Esophagus muscularis mucosa (tissue), 4 donors: ENCODE data around the gene ZNF594.

ENCODE experiments used
- EP300 ChIP-seq: sonication (generic); formaldehyde crosslinking; IDR thresholded peaks from one replicate; pipeline ENCODE4 v1.6.1; 2017; ENCODE audit warnings: antibody characterized with exemption
- POLR2A ChIP-seq: fragments of 450-650 bp; IDR thresholded peaks from one replicate; pipeline ENCODE4 v1.6.1; 2017; ENCODE audit warnings: antibody characterized with exemption, moderate library complexity, mild to moderate bottlenecking, low read depth
- POLR2AphosphoS5 ChIP-seq, 2 donors: sonication (generic); formaldehyde crosslinking; IDR thresholded peaks; one replicate each; pipeline ENCODE4 v1.6.1; 2017; ENCODE audit warnings: antibody characterized with exemption in 2 of 2
- TF ChIP-seq, protein P1 (sequence below), 3 experiments: fragments of 200-600 bp in 2 of 3; fragments of 450-650 bp in 1 of 3; sonication (generic) in 2 of 3; IDR thresholded peaks; one replicate each; pipeline ENCODE4 v1.5.1; 2017 to 2019; ENCODE audit warnings: antibody characterized with exemption in 3 of 3, mild to moderate bottlenecking in 2 of 3, moderate library complexity in 1 of 3

DNA sequence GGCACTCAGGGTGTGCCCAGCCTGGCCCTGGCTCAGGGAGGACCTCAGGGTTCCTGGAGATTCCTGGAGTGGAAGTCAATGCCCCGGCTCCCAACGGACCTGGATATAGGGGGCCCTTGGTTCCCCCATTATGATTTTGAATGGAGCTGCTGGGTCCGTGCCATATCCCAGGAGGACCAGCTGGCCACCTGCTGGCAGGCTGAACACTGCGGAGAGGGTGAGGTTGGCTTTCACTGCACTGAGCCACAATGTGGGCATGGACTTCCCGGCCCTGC lies 52.3 kb downstream of the ZNF594 start:
- TF ChIP-seq, protein P1, sequence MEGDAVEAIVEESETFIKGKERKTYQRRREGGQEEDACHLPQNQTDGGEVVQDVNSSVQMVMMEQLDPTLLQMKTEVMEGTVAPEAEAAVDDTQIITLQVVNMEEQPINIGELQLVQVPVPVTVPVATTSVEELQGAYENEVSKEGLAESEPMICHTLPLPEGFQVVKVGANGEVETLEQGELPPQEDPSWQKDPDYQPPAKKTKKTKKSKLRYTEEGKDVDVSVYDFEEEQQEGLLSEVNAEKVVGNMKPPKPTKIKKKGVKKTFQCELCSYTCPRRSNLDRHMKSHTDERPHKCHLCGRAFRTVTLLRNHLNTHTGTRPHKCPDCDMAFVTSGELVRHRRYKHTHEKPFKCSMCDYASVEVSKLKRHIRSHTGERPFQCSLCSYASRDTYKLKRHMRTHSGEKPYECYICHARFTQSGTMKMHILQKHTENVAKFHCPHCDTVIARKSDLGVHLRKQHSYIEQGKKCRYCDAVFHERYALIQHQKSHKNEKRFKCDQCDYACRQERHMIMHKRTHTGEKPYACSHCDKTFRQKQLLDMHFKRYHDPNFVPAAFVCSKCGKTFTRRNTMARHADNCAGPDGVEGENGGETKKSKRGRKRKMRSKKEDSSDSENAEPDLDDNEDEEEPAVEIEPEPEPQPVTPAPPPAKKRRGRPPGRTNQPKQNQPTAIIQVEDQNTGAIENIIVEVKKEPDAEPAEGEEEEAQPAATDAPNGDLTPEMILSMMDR (IDR thresholded peaks at IDR 0.05): no peak
- TF ChIP-seq POLR2A: no peak
- no peak for TF ChIP-seq EP300
- TF ChIP-seq POLR2AphosphoS5 (IDR thresholded peaks at IDR 0.05): no peak
